SIG-M5 (cell line): ENCODE results near the gene TMEM154.

Experiments
- DNase-seq: peaks from one replicate; lab custom pipeline; 2025; lab: John Stamatoyannopoulos, UW

The TMEM154 gene

DNA sequence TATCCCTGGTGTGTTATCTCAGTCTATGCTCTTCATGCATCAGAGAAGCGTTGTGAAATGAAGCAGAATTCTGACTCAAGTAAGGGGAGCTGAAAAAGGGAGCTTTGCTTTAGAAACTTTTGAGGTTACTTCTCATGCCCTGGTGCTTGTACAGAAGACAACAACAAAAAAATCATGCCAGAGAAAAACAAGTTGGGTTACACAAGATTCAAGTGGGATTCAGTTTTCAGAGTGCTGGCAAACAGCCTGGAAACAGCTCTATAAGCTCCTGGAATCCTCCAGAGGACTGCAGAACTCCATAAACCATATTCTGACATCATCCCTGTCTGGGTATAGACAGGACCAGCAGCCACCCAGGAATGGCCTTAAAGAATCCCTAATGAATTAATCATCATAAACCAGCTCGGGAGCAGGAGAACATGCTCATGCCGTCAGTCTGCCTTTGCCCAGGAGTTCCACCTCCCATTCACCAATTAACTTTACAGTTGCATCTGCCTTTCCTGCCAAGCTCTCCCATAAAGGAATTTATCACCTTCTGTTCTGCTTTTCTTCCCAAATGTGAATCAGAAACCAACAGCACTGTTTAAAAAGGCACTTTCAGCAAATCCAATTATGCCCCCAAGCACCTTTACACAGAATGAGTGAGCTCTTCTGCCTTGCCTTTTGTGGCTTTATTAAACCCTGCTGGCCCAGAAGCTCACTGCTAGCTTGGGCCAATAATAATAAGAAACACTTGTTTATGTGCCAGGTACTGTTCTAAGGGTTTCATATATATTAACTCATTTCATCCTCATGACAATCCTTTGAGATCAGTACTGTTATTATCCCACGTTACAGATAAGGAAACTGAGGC is 89.4 kb downstream of the TMEM154 start:
- no peak for DNase-seq

DNA sequence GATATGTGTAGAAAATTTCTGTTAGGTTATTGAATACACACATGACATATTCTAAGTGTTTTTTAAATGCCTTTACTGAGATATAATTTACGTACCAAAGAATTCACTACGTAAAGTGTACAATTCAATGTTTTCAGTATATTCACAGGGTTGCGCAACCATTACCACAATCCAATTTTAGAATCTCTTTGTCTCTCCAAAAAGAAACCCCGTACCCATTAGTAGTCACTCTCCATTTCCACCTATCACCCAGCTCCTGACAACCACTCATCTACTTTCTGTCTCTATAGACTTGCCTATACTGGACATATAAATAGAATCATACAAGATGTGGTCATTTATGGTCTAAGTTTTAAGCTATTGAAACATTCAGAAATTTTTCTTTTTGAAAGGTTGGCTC is 90.9 kb downstream of the TMEM154 start:
- DNase-seq, result no peak

DNA sequence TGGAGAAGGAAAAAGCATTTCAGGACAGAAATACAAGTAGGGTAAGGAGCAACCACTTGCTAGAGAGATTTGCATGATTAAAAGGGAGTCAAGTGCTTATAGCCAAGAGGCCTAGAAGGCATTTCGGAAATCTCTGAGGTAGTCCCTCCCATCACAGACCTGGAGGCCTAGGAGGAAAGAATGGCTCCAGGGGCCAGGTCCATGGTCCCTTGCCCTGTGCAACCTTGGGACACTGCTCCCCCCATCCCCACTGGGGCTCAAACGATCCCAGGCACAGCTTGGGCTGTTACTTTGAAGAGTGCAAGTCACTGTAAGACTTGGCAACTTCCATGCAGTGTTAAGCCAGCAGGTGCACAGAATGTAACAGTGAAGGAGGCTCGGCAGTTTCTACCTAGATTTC is 92.7 kb downstream of the TMEM154 start:
- DNase-seq, result no peak

DNA sequence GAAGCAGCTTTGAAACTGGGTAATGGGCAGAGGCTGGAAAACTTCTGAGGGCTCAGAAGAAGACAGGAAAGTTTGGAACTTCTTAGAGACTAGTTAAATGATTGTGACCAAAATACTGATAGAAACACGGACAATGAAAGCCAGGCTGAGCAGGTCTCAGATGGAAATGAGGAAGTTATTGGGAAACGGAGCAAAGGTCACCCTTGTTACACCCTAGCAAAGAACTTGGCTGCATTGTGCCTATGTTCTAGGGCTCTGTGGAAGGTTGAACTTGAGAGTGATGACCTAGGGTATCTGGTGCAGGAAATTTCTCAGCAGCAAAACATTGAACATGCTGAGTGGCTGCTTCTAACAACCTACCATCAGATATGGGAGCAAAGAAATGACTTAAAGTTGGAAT is 93.1 kb downstream of the TMEM154 start:
- DNase-seq, result no peak

DNA sequence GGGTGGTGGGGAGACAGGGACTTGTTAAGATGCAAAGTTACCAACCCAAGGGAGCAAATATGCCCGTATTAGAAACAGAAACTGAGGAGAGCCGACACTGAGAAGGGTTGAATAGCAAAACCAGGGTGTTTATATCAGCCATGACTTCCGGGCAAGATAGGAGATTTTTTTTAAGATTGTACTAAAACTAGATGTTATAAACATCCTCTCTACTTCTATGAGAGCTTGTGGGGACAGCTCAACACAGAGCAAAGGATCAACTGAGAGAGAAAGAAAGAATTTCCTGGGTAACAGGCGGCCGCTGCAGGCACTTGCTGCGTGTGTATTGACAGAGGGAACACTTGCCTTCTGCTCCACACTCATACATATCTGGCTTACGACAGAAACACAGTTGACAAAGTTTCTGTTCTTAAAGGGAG is 94.8 kb downstream of the TMEM154 start:
- DNase-seq, result no peak

DNA sequence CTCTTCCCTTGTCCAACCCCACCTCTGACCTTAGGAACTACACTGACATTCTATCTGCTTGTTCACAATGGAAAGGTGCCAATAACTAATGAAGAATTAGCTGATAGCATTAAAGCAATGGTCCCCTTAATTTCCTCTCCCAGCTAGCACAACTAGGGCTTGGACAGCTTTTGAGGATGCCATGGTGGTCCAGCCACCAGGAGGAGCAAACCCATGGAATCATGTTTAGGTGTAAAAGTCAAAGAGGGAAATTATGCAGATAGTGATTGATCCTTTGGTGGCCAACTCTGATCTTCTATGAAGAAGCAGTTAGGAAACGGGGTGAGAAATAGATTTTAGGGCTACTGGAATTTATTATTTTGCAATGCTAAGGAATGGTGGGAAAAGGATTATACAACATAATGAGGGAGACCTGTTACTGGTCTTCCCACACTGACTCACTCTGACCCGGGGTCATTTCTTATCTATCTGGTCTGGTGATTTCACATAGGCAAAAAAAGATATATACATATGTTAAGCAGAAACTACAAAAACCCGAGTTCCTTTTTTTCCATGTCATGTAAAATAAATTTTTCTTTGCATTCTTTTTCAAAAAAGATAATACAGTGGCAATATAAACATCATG is 98.1 kb downstream of the TMEM154 start:
- no peak for DNase-seq

DNA sequence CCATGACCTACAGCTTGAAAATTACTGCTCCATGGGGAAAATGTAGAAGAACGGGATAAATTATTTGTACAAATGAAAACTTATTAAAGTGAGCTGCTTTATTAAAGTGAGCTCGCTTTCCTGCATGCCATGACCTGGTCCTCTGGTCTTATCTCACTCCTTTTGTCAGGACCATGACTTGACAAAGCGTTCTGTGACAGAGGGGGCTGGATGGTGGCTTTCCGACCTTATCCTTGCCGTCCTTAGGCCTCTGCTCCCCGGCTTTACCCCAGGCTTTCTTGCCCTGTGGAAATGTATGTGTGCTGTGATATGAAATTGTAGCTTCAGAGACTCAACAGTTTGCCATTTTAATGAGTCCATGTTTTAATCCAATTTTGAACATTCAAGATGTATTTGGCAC is 99.9 kb downstream of the TMEM154 start:
- DNase-seq, result no peak

DNA sequence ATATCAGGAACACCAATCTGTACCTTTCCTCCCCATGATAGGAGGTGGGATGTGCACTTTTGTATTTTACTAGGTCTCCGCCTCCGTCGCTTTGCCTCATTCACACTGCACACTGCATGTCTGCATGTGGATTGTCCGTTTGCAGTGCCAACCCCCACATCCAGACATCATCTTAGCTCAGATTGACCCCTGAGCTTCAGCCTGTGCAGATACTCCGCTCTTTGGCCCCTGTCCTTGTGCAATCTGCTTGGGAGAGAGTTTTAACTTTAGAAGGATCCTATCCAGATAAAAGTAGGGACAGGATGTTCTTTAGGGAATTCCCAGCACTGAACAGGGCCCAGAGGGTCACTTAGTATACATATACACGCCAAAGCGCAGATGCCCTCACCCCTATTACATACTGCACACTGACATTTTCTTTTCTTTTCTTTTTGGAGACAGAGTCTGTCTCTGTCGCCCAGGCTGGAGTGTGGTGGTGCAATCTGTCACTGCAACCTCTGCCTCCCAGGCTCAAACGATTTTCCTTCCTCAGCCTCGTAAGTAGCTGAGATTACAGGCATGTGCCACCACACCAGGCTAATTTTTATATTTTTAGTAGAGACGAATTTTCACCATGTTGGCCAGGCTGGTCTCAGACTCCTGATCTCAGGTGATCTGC is 100.6 kb downstream of the TMEM154 start:
- DNase-seq, result no peak

DNA sequence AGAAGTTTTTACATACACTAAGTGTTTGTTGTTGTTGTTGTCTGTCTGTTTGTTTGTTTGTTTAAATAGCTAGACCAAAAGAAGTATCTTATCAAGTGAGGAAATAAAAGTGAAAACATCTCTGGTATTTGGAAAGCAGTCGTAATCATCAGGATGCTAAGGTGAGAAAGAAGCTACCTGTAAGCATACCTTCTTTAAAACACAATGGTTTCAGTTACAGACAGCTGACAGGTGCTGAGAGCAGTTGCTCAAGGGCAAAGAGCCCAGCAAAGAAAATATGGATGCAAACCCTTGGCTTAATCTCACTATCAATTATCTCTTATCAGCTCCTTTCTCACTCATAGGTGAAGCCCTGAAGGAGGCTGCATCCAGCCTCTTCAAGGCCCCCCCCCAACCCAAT is 101.1 kb downstream of the TMEM154 start:
- DNase-seq, result no peak

DNA sequence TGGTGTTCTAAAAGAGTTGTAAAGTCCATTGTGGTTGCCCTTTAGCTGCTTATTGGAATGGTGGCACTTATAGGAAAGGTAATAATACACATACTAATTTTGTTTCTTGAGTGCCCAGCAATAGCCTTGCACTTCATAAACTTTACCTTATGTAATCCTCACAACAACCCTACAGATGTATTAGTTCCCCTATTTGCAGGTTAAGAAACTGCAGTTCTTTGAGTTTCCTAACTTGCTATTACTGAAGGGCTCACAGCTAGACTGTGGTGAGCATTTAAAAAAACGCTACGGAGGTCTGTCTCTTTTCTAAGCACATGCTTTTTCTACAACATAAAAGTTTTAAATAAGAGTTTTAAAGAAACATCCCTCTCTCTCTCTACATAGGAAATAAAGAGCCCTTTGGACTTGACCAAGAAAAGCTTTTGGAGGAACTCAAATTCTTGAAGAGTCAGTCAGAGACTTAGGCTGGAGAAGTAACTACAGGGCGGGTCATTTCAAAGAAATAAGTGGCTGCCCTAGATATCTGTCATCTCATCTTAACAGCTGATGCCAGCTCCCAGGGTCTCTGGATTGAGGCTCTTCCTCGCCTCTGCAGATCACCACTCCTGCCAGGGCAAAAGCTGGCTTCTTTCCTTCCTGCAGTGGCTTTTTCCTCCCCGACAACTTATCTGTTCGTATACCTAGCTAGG is 101.9 kb downstream of the TMEM154 start:
- peak; percentile 15 for DNase-seq

DNA sequence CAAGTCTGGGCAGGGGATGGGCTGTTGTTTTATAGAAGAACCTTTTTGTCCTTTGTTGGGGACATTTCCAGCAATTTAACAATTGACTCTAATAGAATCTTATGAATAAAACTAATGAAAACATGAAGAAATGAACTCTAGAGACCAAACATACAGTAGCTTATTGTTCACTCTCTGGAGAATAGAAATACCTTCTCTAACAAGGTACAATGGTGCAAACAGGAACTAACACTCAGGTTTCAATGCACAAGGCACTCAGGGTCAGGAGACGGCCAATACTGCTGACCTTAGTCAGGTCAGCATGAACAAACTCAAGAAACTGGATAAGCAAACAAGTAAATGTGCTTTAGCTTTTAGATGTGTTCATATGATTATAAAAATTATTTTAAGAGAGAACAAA is 104.3 kb downstream of the TMEM154 start:
- DNase-seq, result no peak

DNA sequence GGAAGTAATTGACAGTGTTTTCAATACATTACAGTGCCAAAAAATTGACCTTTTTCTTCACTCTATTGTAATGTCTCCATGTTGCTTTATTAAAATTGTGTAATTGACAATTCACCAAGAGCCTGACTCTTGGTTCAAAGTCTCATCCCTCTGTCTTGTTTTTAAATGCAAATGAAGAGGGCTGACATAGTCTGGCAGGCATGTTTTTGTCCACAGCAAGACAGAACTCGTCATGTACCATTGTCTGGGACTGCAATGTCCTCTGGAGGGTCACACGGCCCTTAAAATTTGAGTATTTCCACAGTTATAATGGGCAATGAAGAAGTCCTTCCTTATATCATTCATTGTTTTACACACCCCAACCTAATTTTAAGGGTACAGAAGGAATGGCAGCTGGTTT is 105.9 kb downstream of the TMEM154 start:
- no peak for DNase-seq

DNA sequence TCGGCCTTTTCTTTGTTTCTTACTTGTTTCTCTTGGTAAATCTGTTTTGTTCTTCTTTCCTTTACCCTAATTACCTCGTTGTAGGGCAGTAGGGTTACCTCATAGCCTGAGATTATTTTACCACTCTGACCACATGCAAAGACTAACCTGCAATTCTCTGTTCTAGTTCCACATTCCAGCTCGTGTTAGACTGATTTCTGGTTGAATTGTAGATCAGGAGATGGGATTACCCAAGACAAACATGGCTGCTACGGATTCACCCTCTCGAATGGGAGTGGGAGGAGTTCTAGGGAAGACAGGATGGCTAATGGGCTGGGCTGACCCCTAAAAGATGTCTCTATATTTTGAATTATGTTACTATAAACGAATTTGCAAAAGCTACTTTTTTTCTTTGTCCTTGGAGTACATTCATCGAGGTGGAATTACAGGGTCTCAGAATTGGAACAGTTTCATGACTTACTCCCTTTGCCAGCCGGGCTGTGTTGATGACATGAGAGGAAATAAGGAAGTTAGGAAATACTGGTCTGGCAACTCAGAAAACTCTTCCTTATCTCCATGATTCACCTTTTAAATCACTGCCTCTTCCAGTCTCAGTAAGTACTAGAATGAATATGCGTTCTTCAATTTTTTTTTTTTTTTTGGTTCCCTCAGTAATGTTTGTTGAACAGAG is 107.2 kb downstream of the TMEM154 start:
- no peak for DNase-seq

DNA sequence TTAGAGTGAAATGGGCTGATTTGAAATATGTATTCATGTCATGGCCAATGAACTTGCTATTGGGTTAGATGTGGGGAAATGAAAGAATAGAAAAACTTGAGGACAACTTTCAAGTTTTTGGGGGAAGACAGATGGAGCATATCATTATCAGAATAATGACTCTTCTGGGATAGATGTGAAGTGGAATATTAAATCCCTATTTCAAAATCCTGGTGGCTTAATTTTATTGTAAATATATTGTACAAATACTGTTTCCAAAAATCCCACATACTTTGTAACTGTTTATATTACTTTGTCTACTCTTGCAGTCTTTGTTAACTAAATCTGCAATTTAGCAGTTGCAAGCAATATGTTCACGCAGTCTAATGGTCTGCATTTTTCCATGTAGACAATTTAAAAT is 108.0 kb downstream of the TMEM154 start:
- no peak for DNase-seq

DNA sequence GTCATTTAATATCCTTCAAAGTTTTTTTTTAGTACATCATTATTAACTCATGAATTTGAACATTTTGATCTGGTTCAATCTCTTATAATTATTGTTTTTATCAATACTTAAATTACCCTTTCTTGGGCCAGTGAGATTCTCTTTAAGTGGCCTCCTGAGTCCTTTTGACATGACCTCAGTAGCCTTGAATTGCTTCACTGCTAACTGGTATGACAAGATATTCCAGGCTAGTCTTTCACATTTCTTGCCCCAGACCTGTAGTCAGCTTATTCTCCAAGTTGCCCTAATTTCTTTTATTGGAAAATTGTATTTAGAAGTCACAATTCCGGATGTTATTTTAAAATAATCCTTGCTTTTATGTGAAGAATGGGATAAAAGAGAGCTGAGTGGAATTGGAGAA is 108.5 kb downstream of the TMEM154 start:
- no peak for DNase-seq
